Spleen (tissue), 11 donors: ENCODE measurements around the gene SLAMF1. TPM values are rescaled to one million over a fixed set of nuclear protein-coding genes. Genes with fewer than 3 reads are reported as not detected.
A peak's percentile ranks its signal among the peaks of the same experiment; 100 is the strongest.

Experiments used
- DNase-seq: peaks from one replicate; pipeline ENCODE4 v3.0.0-alpha.2; 2020
- H3K27ac ChIP-seq, 8 donors: fragments of 200-600 bp; sonication (generic) in 7 of 8; 1 replicate in 4 of 8; 2 replicates in 4 of 8; pipeline versions ENCODE4 v1.5.0 to v1.8.0; 2016 to 2021; ENCODE audit warnings: inconsistent platforms in 4 of 8, mild to moderate bottlenecking in 4 of 8, moderate library complexity in 1 of 8
- H3K27me3 ChIP-seq, 7 donors: fragments of 200-600 bp; sonication (generic) in 6 of 7; replicated peaks in 1 of 7; 1 replicate in 4 of 7; 2 replicates in 3 of 7; pipeline versions ENCODE4 v1.5.0 to v1.8.0; 2016 to 2021; ENCODE audit warnings: inconsistent platforms in 3 of 7, mild to moderate bottlenecking in 1 of 7
- H3K36me3 ChIP-seq, 6 donors: fragments of 200-600 bp; sonication (generic) in 5 of 6; 1 replicate in 4 of 6; 2 replicates in 2 of 6; pipeline versions ENCODE4 v1.5.0 to v1.8.0; 2016 to 2021; ENCODE audit warnings: inconsistent platforms in 2 of 6
- H3K4me1 ChIP-seq, 6 donors: fragments of 200-600 bp; sonication (generic) in 5 of 6; 1 replicate in 3 of 6; 2 replicates in 3 of 6; pipeline versions ENCODE4 v1.5.0 to v1.8.0; 2016 to 2021; ENCODE audit warnings: inconsistent platforms in 3 of 6
- H3K4me3 ChIP-seq, 8 donors: fragments of 200-600 bp; sonication (generic) in 7 of 8; 1 replicate in 4 of 8; 2 replicates in 4 of 8; pipeline versions ENCODE4 v1.5.0 to v1.8.0; 2016 to 2021; ENCODE audit warnings: inconsistent platforms in 4 of 8, mild to moderate bottlenecking in 4 of 8, moderate library complexity in 2 of 8
- H3K9me3 ChIP-seq, 8 donors: fragments of 200-600 bp; sonication (generic) in 7 of 8; 1 replicate in 4 of 8; 2 replicates in 4 of 8; pipeline versions ENCODE4 v1.5.0 to v1.8.0; 2016 to 2021; ENCODE audit warnings: inconsistent platforms in 4 of 8
- POLR2A ChIP-seq, 3 donors: fragments of 450-650 bp; IDR thresholded peaks; one replicate each; pipeline ENCODE4 v1.5.1; 2017; ENCODE audit warnings: antibody characterized with exemption in 3 of 3, mild to moderate bottlenecking in 1 of 3
- POLR2AphosphoS5 ChIP-seq, 3 donors: sonication (generic); formaldehyde crosslinking; IDR thresholded peaks; one replicate each; pipeline ENCODE4 v1.5.1; 2017; ENCODE audit warnings: antibody characterized with exemption in 3 of 3
- WGBS, 5 donors: extraction: QIAGEN DNeasy Blood & Tissue Kit in 3 of 5; methylation state at CpG; one replicate each; pipeline versions ENCODE4 v1.1.5 to v1.1.7; 2013 to 2018; 5-methylcytosine and 5-hydroxymethylcytosine counted together
- intact Hi-C: fragments of 100-400 bp; cut with DNase I; formaldehyde crosslinking; loops from one replicate; pipeline ENCODE4 v1.15.0; 2023; ENCODE audit warnings: low total_unique reads
- polyA plus RNA-seq, 3 donors: library from polyadenylated mRNA; stranded (reverse); fragments of 200-250 nt; gene quantifications; one replicate each; pipeline ENCODE4 v1.2.1, GENCODE V29; 2013
- total RNA-seq, 7 donors: library from RNA; depleted of rRNA in 3 of 7; stranded (reverse); fragments of >200 nt in 3 of 7; fragmentation: NEBNext Ultra II Directional in 4 of 7; extraction: Animal tissue kit (Norgen Biotek cat#: 25700) in 4 of 7; gene quantifications; one replicate each; pipeline versions ENCODE4 v1.1.0 to v1.2.1, GENCODE V29; 2016 to 2021
- TF ChIP-seq, protein P1 (sequence below), 11 experiments: fragments of 200-600 bp in 7 of 11; fragments of 450-650 bp in 4 of 11; sonication (generic) in 4 of 11; IDR thresholded peaks in 8 of 11; conservative IDR thresholded peaks in 3 of 11; 1 replicate in 7 of 11; 2 replicates in 4 of 11; pipeline versions ENCODE4 v1.4.0 to v1.8.0; 2016 to 2021; ENCODE audit warnings: antibody characterized with exemption in 11 of 11, inconsistent platforms in 4 of 11, mild to moderate bottlenecking in 1 of 11
- donor health status: healthy with polysubstance abuse.
- donor health status: DM: no; HTN: no; CAD: no; lungs with moderate emphysema.
- donor health status: DM: no; HTN: no; CAD: no.
- donor health status: Bipolar disorder and iron deficiency.
- donor health status: healthy.
- donor health status: DM: no; HTN: no; CAD: no.
- donor health status: DM: yes; HTN: yes; CAD: no.

Gene SLAMF1
- total and polyA plus RNA-seq, 10 donors, result 2.8 to 18.3 (median 10.3) TPM

DNA sequence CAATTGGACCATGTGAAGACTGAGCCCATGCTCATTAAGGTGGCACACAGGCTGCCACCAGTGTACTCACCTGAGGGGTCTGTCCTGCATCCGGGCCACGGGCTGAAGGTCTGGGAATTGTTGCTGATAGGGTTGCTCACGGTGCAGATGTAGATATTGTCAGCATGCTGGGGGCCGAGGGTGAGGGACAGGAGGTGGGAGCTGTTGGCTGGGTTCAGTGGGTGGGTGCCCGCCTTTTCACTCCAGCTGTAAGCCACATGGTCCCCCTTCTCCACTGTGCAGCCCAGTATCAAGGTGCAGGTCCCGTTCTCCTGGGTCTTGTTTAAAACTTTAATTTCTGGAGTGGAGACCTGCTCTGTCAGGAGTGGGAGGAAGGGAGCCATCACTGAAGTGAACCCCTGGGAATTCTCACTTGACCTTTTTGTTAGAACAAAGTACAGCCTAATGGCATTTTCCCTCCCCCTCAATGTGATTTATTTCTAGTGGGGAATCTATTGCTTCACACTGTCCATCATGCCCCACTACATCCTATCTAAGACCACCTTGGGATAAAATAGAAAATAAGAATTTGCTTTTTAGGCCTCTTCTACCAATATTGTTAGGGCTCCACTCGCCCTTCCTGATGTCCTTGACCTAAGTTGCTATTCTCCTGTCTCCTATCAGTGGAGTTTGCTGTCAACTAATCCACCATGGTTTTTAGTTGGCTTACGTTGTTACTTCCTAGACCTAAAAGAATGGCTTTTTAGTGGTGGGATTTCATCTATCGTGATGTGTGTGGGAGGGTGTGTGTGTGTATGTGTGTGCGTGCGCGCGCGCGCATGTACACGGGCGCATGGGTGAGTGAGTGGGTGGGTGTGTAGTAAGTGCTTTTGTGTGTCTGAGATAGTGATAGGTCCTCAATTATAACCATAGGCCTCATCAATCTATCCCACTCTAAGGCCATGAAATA, 12.0 kb downstream of the SLAMF1 start:
- no peaks in the 10 kb centered on the region for H3K9me3 ChIP-seq
- H3K4me1 ChIP-seq, result peaks cover 31 to 98% (median 75%) of the 10 kb centered on the region in 6 donors
- 88 to 93% (median 89%) methylated on average over 16 to 17 of the region's 17 CpGs for WGBS, 5 donors
- peak overlapping the region in 1 of 8 donors; percentile 79 for H3K27ac ChIP-seq
- no peaks in the 10 kb centered on the region for H3K27me3 ChIP-seq
- no peak for DNase-seq
- H3K4me3 ChIP-seq, result no peak overlapping the region
- TF ChIP-seq POLR2AphosphoS5 (IDR thresholded peaks at IDR 0.05), result no peak
- TF ChIP-seq, protein P1, sequence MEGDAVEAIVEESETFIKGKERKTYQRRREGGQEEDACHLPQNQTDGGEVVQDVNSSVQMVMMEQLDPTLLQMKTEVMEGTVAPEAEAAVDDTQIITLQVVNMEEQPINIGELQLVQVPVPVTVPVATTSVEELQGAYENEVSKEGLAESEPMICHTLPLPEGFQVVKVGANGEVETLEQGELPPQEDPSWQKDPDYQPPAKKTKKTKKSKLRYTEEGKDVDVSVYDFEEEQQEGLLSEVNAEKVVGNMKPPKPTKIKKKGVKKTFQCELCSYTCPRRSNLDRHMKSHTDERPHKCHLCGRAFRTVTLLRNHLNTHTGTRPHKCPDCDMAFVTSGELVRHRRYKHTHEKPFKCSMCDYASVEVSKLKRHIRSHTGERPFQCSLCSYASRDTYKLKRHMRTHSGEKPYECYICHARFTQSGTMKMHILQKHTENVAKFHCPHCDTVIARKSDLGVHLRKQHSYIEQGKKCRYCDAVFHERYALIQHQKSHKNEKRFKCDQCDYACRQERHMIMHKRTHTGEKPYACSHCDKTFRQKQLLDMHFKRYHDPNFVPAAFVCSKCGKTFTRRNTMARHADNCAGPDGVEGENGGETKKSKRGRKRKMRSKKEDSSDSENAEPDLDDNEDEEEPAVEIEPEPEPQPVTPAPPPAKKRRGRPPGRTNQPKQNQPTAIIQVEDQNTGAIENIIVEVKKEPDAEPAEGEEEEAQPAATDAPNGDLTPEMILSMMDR (IDR thresholded peaks at IDR 0.05 in 8 of 11, conservative IDR thresholded peaks at IDR 0.05 in 3 of 11), result no peak
- H3K36me3 ChIP-seq, result peaks cover 0 to 33% (median 0%) of the 10 kb centered on the region in 6 donors
- intact Hi-C loops, result no loop called here

DNA sequence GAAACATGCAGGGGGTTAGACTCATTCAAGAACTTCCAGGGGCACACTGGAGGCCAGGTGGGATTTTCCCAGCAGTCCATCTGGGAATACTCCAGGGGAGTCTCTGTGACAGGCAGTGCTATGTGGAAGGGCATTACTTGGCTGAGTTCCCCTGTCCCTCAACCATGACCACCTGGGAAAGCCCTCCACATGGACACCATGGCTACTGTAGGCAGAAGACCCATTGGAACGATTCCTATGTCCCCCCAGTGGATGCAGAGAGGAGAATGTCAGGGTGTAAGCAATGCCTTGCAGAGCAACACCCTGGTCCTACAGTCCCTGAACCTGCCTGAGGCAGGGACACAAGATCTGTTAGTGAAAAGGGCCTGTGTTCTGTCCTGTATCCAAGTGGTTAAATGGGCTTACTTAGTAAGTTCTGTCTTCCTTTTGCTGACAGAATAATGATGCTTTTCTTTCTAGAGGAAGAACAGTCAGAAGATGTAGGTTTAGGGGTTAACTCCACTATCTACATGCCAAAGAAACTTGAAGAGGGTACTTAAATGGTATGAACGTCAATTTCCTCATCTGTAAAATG, 13.4 kb downstream of the SLAMF1 start:
- TF ChIP-seq POLR2AphosphoS5 (IDR thresholded peaks at IDR 0.05), result no peak
- no peak for TF ChIP-seq POLR2A (IDR thresholded peaks at IDR 0.05)
- TF ChIP-seq, protein P1 (IDR thresholded peaks at IDR 0.05 in 8 of 11, conservative IDR thresholded peaks at IDR 0.05 in 3 of 11), result no peak
- H3K4me1 ChIP-seq, result peaks cover 39 to 98% (median 75%) of the 10 kb centered on the region in 6 donors
- H3K27me3 ChIP-seq, result no peaks in the 10 kb centered on the region
- no peak overlapping the region for H3K4me3 ChIP-seq
- peak overlapping the region in 4 of 8 donors; percentile 14 to 79 (median 62) for H3K27ac ChIP-seq
- intact Hi-C loops, result no loop called here
- 62 to 72% (median 66%) methylated on average over 2 of the region's 2 CpGs for WGBS, 5 donors
- peaks cover 0 to 33% (median 0%) of the 10 kb centered on the region in 6 donors for H3K36me3 ChIP-seq
- no peak for DNase-seq
- no peaks in the 10 kb centered on the region for H3K9me3 ChIP-seq

DNA sequence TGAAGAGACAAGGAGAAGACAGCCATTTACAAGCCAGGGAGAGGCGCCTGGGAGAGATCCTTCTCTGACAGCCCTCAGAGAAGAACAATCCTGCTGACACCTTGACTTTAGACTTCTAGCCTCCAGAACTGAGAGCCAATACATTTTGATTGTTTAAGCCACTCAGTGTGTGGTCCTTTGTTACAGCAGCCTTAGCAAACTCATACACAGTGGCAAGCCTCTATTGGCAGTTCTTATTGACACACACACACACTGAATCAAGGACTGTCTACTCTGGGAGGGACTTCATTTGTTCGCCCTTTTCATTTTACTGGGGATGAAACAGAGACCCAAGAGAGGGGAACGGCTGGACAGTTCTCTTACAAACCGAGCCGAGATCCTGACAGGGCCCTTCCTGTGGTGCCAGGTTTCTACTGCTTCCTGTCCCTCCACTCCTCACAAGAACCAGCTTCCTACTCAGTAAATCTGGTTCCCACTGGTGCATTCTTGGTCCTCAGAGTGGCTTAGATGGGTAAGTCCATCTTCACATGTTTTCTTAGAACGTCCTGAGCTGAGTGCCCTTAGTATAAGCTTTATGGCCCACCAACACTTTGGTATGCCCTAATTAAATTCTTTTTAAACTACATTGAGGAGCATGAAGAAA, 14.7 kb downstream of the SLAMF1 start:
- Histone ChIP-seq H3K4me3 (no peak overlapping the region), H3K36me3 (peaks cover 0 to 29% (median 0%) of the 10 kb centered on the region in 6 donors), H3K27me3 (no peaks in the 10 kb centered on the region), H3K27ac (peak overlapping the region in 6 of 8 donors; percentile 23 to 79 (median 40)), H3K9me3 (no peaks in the 10 kb centered on the region), H3K4me1 (peaks cover 30 to 98% (median 72%) of the 10 kb centered on the region in 6 donors)
- intact Hi-C loops, result no loop called here
- WGBS, 5 donors, result 73 to 84% (median 79%) methylated on average over 6 of the region's 6 CpGs
- no peak for DNase-seq
- TF ChIP-seq, protein P1 (IDR thresholded peaks at IDR 0.05 in 8 of 11, conservative IDR thresholded peaks at IDR 0.05 in 3 of 11), result no peak
- no peak for TF ChIP-seq POLR2A (IDR thresholded peaks at IDR 0.05)
- TF ChIP-seq POLR2AphosphoS5 (IDR thresholded peaks at IDR 0.05), result no peak
